ENCODE measurements around the gene NFAM1. TPM values are rescaled to one million over a fixed set of nuclear protein-coding genes. Genes with fewer than 3 reads are reported as not detected.

Gene NFAM1
- total and polyA plus RNA-seq, 2 of the 4 experiments (the other 2 are of a cell fraction): not detected

DNA sequence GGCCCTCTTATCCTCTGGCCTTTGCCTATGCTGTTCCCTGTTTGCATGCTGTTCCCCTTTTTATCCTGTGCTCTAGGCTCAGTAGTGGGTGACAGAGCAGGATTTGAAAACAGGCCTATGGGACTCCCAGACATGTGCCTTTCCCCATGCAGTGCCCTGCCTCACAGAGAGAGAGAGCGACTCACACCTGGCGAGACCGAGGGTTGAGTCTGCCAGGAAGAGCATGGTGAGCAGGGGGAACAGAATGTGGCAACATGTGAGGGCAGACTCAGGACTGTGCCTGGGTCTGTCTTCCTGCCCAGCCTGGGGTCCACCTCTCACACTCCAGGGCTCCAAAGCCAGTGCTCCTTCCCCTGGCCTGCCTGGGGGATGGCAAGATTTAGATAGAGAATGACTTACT lies 75.0 kb downstream of the NFAM1 start:
- no peaks in the 10 kb centered on the region for H3K9me3 ChIP-seq (ENCODE audit: control insufficient read depth, insufficient read depth, low read length)
- no peak overlapping the region for H3K4me3 ChIP-seq (ENCODE audit: insufficient read depth, low read depth, low read length)
- H4K5ac ChIP-seq (ENCODE audit: low read depth, low read length): no peak overlapping the region
- dilution Hi-C loops (cut with HindIII; ENCODE audit: low sequenced_read_pairs, unreplicated experiment): no loop called here
- H3K9ac ChIP-seq (ENCODE audit: low read depth, low read length): no peak overlapping the region
- ATAC-seq (ENCODE audit: low read depth) (no peak), DNase-seq (no peak)
- no peak overlapping the region for H3K23ac ChIP-seq (ENCODE audit: low read depth, low read length)
- H3K79me1 ChIP-seq (ENCODE audit: low read depth in 1 of 2, low read length in 2 of 2): no peaks in the 10 kb centered on the region
- peak overlapping the region; percentile 23 for H2AFZ ChIP-seq (replicated peaks; ENCODE audit: low read length, poor library complexity)
- H3K4ac ChIP-seq (ENCODE audit: low read depth, low read length): no peak overlapping the region
- no peaks in the 10 kb centered on the region for H3K9me1 ChIP-seq (ENCODE audit: insufficient read depth, low read length)
- no peak overlapping the region for H2BK15ac ChIP-seq (ENCODE audit: low read depth, low read length)
- H4K8ac ChIP-seq (ENCODE audit: low read depth in 2 of 2, low read length in 2 of 2): no peak overlapping the region
- in situ Hi-C loops (cut with MboI; ENCODE audit: low sequenced_read_pairs): no loop called here
- no peak overlapping the region for H2AK9ac ChIP-seq (replicated peaks; ENCODE audit: low read depth, low read length, poor library complexity)
- no peak overlapping the region for H3K4me2 ChIP-seq (ENCODE audit: low read depth, low read length)
- H3K56ac ChIP-seq (ENCODE audit: extremely low read depth, insufficient read depth, low read length): no peak overlapping the region
- TF ChIP-seq RCOR1 (IDR thresholded peaks at IDR 0.05; ENCODE audit: insufficient replicate concordance, low read length) (no peak), RFX5 (IDR thresholded peaks at IDR 0.05; ENCODE audit: low read depth, low read length) (no peak), SMC3 (IDR thresholded peaks at IDR 0.05; ENCODE audit: low read depth, low read length) (no peak), POLR2A (IDR thresholded peaks at IDR 0.05; ENCODE audit: low read depth, low read length) (no peak), BHLHE40 (IDR thresholded peaks at IDR 0.05; ENCODE audit: low read depth, low read length) (no peak), RAD21 (IDR thresholded peaks at IDR 0.05; ENCODE audit: low read length) (no peak), FOS (IDR thresholded peaks at IDR 0.05; ENCODE audit: low read depth, low read length) (no peak), CHD1 (IDR thresholded peaks at IDR 0.05; ENCODE audit: low read depth, low read length) (no peak), MAZ (IDR thresholded peaks at IDR 0.05; ENCODE audit: borderline replicate concordance, low read depth, low read length) (no peak), NFE2L2 (IDR thresholded peaks at IDR 0.05; ENCODE audit: low read depth, low read length) (no peak), CEBPB (IDR thresholded peaks at IDR 0.05; ENCODE audit: low read depth, low read length) (no peak)
- intact Hi-C loops (cut with micrococcal nuclease): no loop called here
- ChIA-PET POLR2A (ENCODE audit: unreplicated experiment) (no interaction called here), CTCF (no interaction called here)
- H3K14ac ChIP-seq (replicated peaks; ENCODE audit: low read depth, low read length): no peak overlapping the region
- H4K20me1 ChIP-seq (ENCODE audit: insufficient read depth, low read length): no peaks in the 10 kb centered on the region
- H3K27ac ChIP-seq (ENCODE audit: insufficient read depth, low read length): no peak overlapping the region
- no peak overlapping the region for H2AK5ac ChIP-seq (ENCODE audit: low read depth, low read length)
- H2BK5ac ChIP-seq (ENCODE audit: low read depth, low read length, poor library complexity, severe bottlenecking): no peak overlapping the region
- H3K4me1 ChIP-seq (ENCODE audit: control insufficient read depth, insufficient read depth, low read length): no peaks in the 10 kb centered on the region
- H3K18ac ChIP-seq (ENCODE audit: low read depth, low read length): no peak overlapping the region
- no peak overlapping the region for H2BK20ac ChIP-seq (ENCODE audit: low read depth, low read length)
- WGBS, 2 experiments (ENCODE audit: extremely low coverage in 2 of 2, insufficient read length in 1 of 2): no CpG with 5 or more reads among the region's 3 CpGs
- H3K36me3 ChIP-seq (ENCODE audit: control insufficient read depth, insufficient read depth, low read length): no peaks in the 10 kb centered on the region
- no TSS peak for BruUV-seq (replicated peaks)
- H4K91ac ChIP-seq (ENCODE audit: insufficient read depth, low read depth, low read length): no peak overlapping the region
- H2BK120ac ChIP-seq (ENCODE audit: low read depth, low read length): no peak overlapping the region
- H3K27me3 ChIP-seq (ENCODE audit: control insufficient read depth, insufficient read depth, low read length): peaks cover 29% of the 10 kb centered on the region; the same call in 1 of the 2 replicates

All from IMR-90 (cell line).